K562 (cell line): ENCODE measurements around the gene ANXA4. TPM values are rescaled to one million over a fixed set of nuclear protein-coding genes. Genes with fewer than 3 reads are reported as not detected.

Source experiments
- HNRNPK ChIP-seq: fragments of 200-400 bp; formaldehyde crosslinking; IDR thresholded peaks from one replicate; pipeline ENCODE4 v1.6.1; 2018; ENCODE audit warnings: mild to moderate bottlenecking, low read depth, low read length; ENCODE audit not compliant: poor library complexity, severe bottlenecking
- HNRNPUL1 ChIP-seq: fragments of 200-400 bp; formaldehyde crosslinking; IDR thresholded peaks from 2 replicates; pipeline ENCODE4 v1.6.1; 2017; ENCODE audit warnings: low read length
- SNIP1 ChIP-seq: fragments of 450-650 bp; IDR thresholded peaks from 2 replicates; pipeline ENCODE4 v1.7.1; 2017; ENCODE audit warnings: low read depth, mild to moderate bottlenecking
- TRIM24 ChIP-seq, 2 experiments: fragments of 450-650 bp; IDR thresholded peaks; 2 replicates each; pipeline ENCODE4 v1.6.1; 2016
- ZBTB7A ChIP-seq: IDR thresholded peaks from 2 replicates; pipeline ENCODE4 v1.6.1; 2011; ENCODE audit warnings: low read depth, mild to moderate bottlenecking, low read length, moderate library complexity, borderline replicate concordance; ENCODE audit not compliant: control insufficient read depth
- ZKSCAN8 ChIP-seq: fragments of 200-800 bp; sonication (Bioruptor generic); IDR thresholded peaks from 2 replicates; pipeline ENCODE4 v1.6.1; 2016; ENCODE audit warnings: missing genetic modification characterization, missing compliant biosample characterization
- ZNF668 ChIP-seq: fragments of 250-450 bp; sonication (Bioruptor Pico); IDR thresholded peaks from 2 replicates; pipeline ENCODE4 v1.8.0; 2022; ENCODE audit warnings: mild to moderate bottlenecking, inconsistent platforms
- polyA plus RNA-seq, 8 experiments: library from polyadenylated mRNA; depleted of rRNA in 4 of 8; stranded (reverse) in 5 of 8; unstranded in 3 of 8; fragments of >200 nt; fragmentation: Nextera tagmentation in 2 of 8; fragmentation: Illumina TruSeq in 1 of 8; extraction: Ambion mirVana in 2 of 8; extraction: Trizol in 1 of 8; gene quantifications; 2 replicates each; pipeline versions ENCODE4 v1.2.1 to v1.2.3, GENCODE V29; 2011 to 2014; ENCODE audit warnings: inconsistent platforms in 1 of 8, missing spikeins in 1 of 8
- total RNA-seq, 7 experiments: library from RNA; depleted of rRNA in 6 of 7; stranded (reverse); fragments of >200 nt in 6 of 7; fragmentation: Illumina TruSeq in 2 of 7; extraction: Trizol in 2 of 7; gene quantifications; 2 replicates each; pipeline versions ENCODE4 v1.2.1 to v1.2.3, GENCODE V29; 2011 to 2021; ENCODE audit warnings: low replicate concordance in 1 of 7
- TF ChIP-seq, protein P1 (sequence below), 2 experiments: fragments of 450-650 bp in 1 of 2; sonication (generic) in 1 of 2; formaldehyde crosslinking in 1 of 2; IDR thresholded peaks; 2 replicates each; pipeline versions ENCODE4 v1.7.1 to v1.9.0; 2016 to 2022; ENCODE audit warnings: inconsistent platforms in 1 of 2, mild to moderate bottlenecking in 1 of 2, missing genetic modification reagents in 1 of 2

Gene ANXA4
- total and polyA plus RNA-seq, 9 of the 15 experiments (the other 6 are each of a cell fraction or from before 2014, with no cell fraction given): 3.4 to 13.6 (median 11.6) TPM

DNA sequence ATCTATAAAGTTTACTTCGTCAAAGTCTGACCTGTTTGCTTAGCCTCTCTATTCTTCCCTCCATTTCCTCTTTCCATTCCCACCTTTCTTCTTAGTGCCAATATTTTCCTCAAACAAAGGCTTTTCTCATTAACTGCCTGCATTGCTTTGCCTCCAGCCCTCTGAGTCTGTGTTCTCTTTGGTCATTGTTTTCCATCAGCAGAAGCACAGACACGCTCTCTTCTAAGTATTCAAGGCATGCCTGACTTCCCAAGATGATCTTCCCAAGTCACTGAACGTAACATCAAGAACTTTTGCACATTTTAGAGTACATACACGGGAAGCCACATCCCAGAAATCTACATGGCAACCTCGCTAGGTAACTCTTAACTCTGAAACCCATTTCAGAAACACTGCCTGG is 32.6 kb upstream of the ANXA4 start (continued):
- TF ChIP-seq, protein P1, sequence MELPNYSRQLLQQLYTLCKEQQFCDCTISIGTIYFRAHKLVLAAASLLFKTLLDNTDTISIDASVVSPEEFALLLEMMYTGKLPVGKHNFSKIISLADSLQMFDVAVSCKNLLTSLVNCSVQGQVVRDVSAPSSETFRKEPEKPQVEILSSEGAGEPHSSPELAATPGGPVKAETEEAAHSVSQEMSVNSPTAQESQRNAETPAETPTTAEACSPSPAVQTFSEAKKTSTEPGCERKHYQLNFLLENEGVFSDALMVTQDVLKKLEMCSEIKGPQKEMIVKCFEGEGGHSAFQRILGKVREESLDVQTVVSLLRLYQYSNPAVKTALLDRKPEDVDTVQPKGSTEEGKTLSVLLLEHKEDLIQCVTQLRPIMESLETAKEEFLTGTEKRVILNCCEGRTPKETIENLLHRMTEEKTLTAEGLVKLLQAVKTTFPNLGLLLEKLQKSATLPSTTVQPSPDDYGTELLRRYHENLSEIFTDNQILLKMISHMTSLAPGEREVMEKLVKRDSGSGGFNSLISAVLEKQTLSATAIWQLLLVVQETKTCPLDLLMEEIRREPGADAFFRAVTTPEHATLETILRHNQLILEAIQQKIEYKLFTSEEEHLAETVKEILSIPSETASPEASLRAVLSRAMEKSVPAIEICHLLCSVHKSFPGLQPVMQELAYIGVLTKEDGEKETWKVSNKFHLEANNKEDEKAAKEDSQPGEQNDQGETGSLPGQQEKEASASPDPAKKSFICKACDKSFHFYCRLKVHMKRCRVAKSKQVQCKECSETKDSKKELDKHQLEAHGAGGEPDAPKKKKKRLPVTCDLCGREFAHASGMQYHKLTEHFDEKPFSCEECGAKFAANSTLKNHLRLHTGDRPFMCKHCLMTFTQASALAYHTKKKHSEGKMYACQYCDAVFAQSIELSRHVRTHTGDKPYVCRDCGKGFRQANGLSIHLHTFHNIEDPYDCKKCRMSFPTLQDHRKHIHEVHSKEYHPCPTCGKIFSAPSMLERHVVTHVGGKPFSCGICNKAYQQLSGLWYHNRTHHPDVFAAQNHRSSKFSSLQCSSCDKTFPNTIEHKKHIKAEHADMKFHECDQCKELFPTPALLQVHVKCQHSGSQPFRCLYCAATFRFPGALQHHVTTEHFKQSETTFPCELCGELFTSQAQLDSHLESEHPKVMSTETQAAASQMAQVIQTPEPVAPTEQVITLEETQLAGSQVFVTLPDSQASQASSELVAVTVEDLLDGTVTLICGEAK (IDR thresholded peaks at IDR 0.05): no peak
- TF ChIP-seq, protein P1 (CRISPR knock-in tag; IDR thresholded peaks at IDR 0.05): no peak
- no peak for TF ChIP-seq SNIP1
- no peak for TF ChIP-seq ZBTB7A
- TF ChIP-seq ZKSCAN8 (CRISPR knock-in tag): no peak
- TF ChIP-seq HNRNPUL1: no peak
- no peak for TF ChIP-seq TRIM24 (IDR thresholded peaks at IDR 0.05)
- no peak for TF ChIP-seq HNRNPK
- TF ChIP-seq ZNF668: no peak
